GM12891 (cell line): Measurements from ENCODE around the gene KLHL40. TPM values are rescaled to one million over a fixed set of nuclear protein-coding genes. Genes with fewer than 3 reads are reported as not detected.

Source experiments
- DNase-seq: peaks from one replicate; pipeline ENCODE4 v3.0.0; 2011; ENCODE audit warnings: low spot score; ENCODE audit not compliant: insufficient read length
- FAIRE-seq: peaks from 2 replicates; lab custom pipeline; 2011; peaks lifted over from hg19 to GRCh38; lab: Jason Lieb, UNC
- PAX5 ChIP-seq: IDR thresholded peaks from 2 replicates; pipeline ENCODE4 v1.6.1; 2011; ENCODE audit warnings: low read length, moderate library complexity, mild to moderate bottlenecking; ENCODE audit not compliant: insufficient read depth, severe bottlenecking
- POLR2A ChIP-seq: IDR thresholded peaks from 2 replicates; pipeline ENCODE4 v1.6.1; 2011; ENCODE audit warnings: low read depth, low read length, control low read depth
- POLR2AphosphoS5 ChIP-seq: IDR thresholded peaks from 2 replicates; pipeline ENCODE4 v1.6.1; 2011; ENCODE audit warnings: low read depth, low read length, control low read depth
- POU2F2 ChIP-seq: IDR thresholded peaks from 2 replicates; pipeline ENCODE4 v1.6.1; 2011; ENCODE audit warnings: low read depth, mild to moderate bottlenecking, control low read depth, low read length, moderate library complexity
- SPI1 ChIP-seq: IDR thresholded peaks from 2 replicates; pipeline ENCODE4 v1.6.1; 2011; ENCODE audit warnings: low read depth, low read length, control low read depth
- TAF1 ChIP-seq: IDR thresholded peaks from 2 replicates; pipeline ENCODE4 v1.6.1; 2011; ENCODE audit warnings: low read depth, low read length, control low read depth
- polyA plus RNA-seq: library from polyadenylated mRNA; unstranded; fragments of >200 nt; gene quantifications from one replicate; pipeline ENCODE4 v1.2.1, GENCODE V29; 2012; ENCODE audit warnings: low read depth, missing spikeins, inconsistent platforms; ENCODE audit not compliant: missing spikeins

The KLHL40 gene, protein sequence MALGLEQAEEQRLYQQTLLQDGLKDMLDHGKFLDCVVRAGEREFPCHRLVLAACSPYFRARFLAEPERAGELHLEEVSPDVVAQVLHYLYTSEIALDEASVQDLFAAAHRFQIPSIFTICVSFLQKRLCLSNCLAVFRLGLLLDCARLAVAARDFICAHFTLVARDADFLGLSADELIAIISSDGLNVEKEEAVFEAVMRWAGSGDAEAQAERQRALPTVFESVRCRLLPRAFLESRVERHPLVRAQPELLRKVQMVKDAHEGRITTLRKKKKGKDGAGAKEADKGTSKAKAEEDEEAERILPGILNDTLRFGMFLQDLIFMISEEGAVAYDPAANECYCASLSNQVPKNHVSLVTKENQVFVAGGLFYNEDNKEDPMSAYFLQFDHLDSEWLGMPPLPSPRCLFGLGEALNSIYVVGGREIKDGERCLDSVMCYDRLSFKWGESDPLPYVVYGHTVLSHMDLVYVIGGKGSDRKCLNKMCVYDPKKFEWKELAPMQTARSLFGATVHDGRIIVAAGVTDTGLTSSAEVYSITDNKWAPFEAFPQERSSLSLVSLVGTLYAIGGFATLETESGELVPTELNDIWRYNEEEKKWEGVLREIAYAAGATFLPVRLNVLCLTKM
- polyA plus RNA-seq = not detected

DNA sequence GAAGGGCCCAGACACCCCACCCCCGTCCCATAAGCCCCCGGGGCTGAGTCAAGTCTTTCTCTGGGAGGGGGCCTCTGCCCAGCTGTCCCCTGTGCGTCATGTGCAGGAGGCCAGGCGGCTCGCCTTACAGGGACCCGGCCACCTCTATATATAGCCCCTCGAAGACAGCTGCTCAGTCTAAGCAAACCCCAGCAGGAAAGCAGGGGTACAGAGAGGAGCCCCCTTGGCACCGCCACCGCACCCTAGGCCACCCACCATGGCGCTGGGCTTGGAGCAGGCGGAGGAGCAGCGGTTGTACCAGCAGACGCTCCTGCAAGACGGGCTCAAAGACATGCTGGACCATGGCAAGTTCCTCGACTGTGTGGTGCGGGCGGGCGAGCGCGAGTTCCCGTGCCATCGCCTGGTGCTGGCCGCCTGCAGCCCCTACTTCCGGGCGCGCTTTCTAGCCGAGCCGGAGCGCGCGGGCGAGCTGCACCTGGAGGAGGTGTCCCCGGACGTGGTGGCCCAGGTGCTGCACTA, at the start of gene KLHL40:
Gene KLHL40, plus strand, starts transcription at position 175 of the 519 bp plus-strand sequence. Its CDS starts 82 bp downstream, at position 257.
- no peak for FAIRE-seq
- TF ChIP-seq SPI1 (no peak), TAF1 (no peak), PAX5 (no peak), POLR2A (no peak), POLR2AphosphoS5 (no peak), POU2F2 (no peak)
- no peak for DNase-seq

DNA sequence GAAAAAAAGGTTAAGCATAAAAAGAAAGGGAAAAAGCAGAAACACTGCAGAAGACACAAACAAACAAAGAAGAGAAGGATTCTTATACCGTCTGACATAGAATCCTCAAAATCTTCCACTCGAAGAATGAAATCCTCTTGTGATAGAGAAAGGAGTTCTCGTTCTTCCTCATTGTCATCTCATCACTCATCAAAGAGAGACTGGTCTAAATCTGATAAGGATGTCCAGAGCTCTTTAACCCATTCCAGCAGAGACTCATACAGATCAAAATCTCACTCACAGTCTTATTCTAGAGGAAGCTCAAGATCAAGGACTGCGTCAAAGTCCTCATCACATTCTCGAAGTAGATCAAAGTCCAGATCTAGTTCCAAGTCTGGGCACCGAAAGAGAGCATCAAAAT, 48.3 kb upstream of the KLHL40 start:
- no peak for TF ChIP-seq SPI1
- DNase-seq (no peak), FAIRE-seq (no peak)

DNA sequence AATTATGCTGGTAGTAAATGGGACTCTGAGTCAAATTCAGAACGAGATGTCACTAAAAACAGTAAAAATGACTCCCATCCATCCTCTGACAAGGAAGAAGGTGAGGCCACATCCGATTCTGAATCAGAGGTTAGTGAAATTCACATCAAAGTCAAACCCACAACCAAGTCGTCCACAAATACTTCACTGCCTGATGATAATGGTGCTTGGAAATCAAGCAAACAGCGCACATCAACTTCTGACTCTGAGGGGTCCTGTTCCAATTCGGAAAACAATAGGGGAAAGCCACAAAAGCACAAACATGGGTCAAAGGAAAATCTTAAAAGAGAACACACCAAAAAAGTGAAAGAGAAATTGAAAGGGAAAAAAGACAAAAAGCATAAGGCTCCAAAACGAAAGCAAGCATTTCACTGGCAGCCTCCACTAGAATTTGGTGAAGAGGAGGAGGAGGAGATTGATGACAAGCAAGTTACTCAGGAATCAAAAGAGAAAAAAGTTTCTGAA, 46.9 kb upstream of the KLHL40 start:
- FAIRE-seq (no peak), DNase-seq (no peak)

DNA sequence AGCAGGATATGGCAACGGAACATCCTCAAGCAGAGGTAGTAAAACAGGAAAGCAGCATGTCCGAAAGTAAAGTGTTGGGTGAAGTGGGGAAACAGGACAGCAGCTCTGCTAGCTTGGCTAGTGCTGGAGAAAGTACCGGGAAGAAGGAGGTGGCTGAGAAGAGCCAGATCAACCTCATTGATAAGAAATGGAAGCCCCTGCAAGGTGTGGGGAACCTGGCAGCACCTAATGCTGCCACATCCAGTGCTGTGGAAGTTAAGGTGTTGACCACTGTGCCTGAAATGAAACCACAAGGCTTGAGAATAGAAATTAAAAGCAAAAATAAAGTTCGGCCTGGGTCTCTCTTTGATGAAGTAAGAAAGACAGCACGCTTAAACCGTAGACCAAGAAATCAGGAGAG, 46.1 kb upstream of the KLHL40 start:
- no peak for FAIRE-seq
- DNase-seq = no peak
- TF ChIP-seq PAX5 (no peak), POLR2A (no peak), POLR2AphosphoS5 (no peak), POU2F2 (no peak), SPI1 (no peak), TAF1 (no peak)

More for the DNA sequence above, 46.9 kb upstream of the KLHL40 start:
- TF ChIP-seq POLR2A (no peak), POU2F2 (no peak), POLR2AphosphoS5 (no peak), TAF1 (no peak), PAX5 (no peak), SPI1 (no peak)

DNA sequence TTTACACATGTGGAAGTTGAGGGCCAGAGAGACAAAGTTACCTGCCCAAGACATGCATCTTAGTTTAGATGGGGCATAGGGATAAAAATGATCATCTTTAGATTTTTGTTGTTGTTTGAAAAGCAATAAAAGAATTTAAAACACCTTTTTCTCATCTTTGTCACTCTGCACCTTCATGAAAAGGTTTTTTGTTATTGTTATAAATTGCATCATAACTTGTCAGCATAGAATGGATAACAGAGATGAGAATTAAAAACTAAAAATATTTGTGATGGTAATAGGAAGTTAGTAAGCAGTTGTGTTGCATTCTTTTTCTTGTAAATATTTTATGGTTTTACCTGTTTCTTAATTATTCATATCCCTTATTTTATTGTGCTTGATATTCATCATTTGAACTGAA, 45.2 kb upstream of the KLHL40 start:
- DNase-seq (no peak), FAIRE-seq (no peak)
- no peak for TF ChIP-seq POU2F2

DNA sequence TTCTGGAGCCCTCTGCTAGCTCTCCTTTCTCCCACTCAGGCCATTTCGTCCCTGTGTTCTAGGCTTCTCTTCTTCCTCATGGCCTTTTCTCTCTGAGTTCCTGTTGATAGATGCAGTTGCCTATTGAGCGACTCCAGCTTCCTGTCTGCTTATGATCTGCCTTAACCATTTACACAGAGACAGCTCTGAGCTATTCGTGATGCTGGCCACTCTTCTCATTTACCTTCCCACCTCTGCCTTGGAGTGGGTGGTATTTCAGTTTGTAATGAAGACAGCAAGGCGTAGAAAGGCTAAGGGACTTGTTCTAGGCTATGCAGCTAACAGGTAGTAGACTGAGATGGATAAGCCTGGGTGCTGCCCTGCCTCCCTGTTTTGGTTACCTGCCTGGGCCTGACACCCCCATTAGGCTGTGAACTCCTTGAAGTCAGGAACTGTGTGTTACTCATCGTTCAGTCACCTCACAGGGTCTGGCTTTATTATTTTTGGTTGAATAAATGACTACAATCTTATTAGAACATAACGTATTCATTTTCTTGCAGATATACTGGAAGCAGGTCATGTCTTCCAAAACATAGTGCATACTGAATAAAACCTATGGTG, 44.5 kb upstream of the KLHL40 start:
- FAIRE-seq (no peak), DNase-seq (no peak)
- TF ChIP-seq SPI1 (no peak), TAF1 (no peak), PAX5 (no peak), POLR2A (no peak), POU2F2 (no peak), POLR2AphosphoS5 (no peak)

DNA sequence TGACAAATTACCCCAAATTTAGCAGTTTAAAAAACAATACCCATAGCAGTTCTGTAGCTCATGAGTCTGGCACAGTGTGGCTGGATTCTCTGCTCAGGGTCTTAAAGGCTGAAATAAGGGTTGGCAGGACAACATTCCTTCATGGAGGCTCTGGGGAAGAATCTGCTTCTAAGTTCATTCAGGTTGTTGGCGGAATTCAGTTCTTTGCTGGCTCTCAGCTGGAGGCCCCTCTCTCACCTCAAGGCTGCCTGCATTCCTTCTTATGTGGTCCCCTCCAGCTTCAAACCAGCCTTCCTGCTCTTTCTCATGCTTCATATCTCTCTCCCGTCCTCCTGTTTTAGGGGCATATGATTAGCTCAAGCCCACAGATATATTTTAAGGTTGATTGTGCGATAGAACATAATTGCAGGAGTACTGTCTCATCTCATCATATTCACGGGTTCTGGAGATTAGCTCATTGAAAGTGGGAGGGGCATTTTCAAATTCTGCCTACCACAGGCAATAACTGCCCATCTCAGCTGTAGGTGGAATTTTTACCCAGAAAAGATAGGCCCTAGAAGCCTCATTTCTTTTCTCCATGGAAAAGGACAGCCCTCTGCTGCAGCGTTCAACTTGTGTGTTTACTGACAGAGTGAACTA, 37.4 kb upstream of the KLHL40 start:
- TF ChIP-seq POU2F2 (no peak), TAF1 (no peak), POLR2AphosphoS5 (no peak), POLR2A (no peak), PAX5 (no peak), SPI1 (no peak)
- no peak for FAIRE-seq

DNA sequence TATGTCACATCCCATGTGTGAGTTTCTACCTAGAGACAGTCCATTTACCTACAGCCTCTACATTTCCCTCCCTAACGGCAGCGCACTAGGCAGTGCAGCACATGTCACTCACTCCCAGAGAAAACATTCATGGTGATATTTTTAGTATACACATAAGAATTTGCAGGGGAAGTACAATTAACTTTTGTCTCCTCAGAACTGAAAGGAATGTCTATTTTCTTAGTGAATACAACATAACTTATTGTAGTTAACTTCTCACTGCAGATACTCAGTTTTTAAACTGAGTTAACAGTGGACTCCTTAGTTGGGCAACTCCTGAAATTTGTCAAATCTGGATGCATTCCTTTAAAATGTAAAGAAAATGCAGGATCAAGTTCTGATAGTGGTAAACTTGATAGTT, 36.3 kb upstream of the KLHL40 start:
- no peak for TF ChIP-seq POLR2A
- TF ChIP-seq SPI1 = no peak
- TF ChIP-seq POU2F2 = no peak
- no peak for TF ChIP-seq PAX5
- no peak for TF ChIP-seq POLR2AphosphoS5
- DNase-seq (no peak), FAIRE-seq (no peak)

More for the DNA sequence above, 37.4 kb upstream of the KLHL40 start:
- no peak for DNase-seq

DNA sequence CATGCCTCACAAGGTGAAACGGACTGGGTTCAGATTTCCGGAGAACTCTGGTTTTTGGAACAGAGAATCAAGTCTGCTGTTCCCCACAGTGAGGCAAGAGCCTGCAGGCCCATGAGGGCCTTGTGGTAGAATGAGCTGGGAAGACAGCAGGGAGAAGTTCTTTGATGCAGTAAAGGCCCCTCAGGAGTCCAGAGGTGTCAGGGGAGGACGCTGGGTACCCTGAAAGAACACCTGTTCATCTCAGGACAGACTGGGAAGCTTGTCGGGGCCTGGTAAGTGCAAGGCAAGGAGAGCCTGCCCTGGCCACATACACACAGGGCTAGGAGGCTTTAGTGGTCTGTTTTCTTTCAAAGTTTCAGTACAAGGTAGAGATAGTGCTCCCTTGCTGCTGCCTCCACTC, 35.6 kb upstream of the KLHL40 start:
- TF ChIP-seq PAX5 = no peak
- TF ChIP-seq SPI1 = no peak
- no peak for TF ChIP-seq POLR2AphosphoS5
- TF ChIP-seq TAF1 = no peak
- TF ChIP-seq POU2F2 = no peak
- no peak; the same call in 1 of the 2 replicates for TF ChIP-seq POLR2A

More for the DNA sequence above, 35.6 kb upstream of the KLHL40 start:
- no peak for FAIRE-seq
- no peak for DNase-seq
